A549 (cell line): ENCODE measurements around the gene GSTA4.
A peak's percentile ranks its signal among the peaks of the same experiment; 100 is the strongest.

Experiments used
- CTCF ChIP-seq: fragments of >200 bp; sonication (Bioruptor Twin); formaldehyde crosslinking; IDR thresholded peaks from 3 replicates; pipeline ENCODE4 v1.5.1; 2016
- HMGXB4 ChIP-seq: fragments of 250-450 bp; sonication (Bioruptor Pico); IDR thresholded peaks from 2 replicates; pipeline ENCODE4 v1.5.0; 2021; ENCODE audit warnings: mild to moderate bottlenecking, moderate library complexity, borderline replicate concordance
- KDM5A ChIP-seq: fragments of 200-600 bp; sonication (generic); IDR thresholded peaks from 2 replicates; pipeline ENCODE4 v1.6.1; 2016; ENCODE audit warnings: antibody characterized with exemption, mild to moderate bottlenecking
- MAFK ChIP-seq: fragments of 450-650 bp; IDR thresholded peaks from 2 replicates; pipeline ENCODE4 v1.6.1; 2014; ENCODE audit not compliant: partially characterized antibody
- NFE2L2 ChIP-seq: fragments of 150-350 bp; conservative IDR thresholded peaks from 2 replicates; pipeline ENCODE4 v1.6.1; 2014; ENCODE audit warnings: low read length
- PHF8 ChIP-seq: fragments of 200-600 bp; sonication (generic); IDR thresholded peaks from 2 replicates; pipeline ENCODE4 v1.6.1; 2016; ENCODE audit warnings: low read depth, mild to moderate bottlenecking, antibody characterized with exemption, moderate library complexity, borderline replicate concordance
- POLR2A ChIP-seq: IDR thresholded peaks from 2 replicates; pipeline ENCODE4 v1.6.1; 2012; ENCODE audit warnings: mild to moderate bottlenecking, low read length
- RCOR1 ChIP-seq: fragments of 150-350 bp; IDR thresholded peaks from 2 replicates; pipeline ENCODE4 v1.6.1; 2014; ENCODE audit warnings: antibody characterized with exemption, low read length, low read depth
- REST ChIP-seq: fragments of 200-600 bp; sonication (generic); IDR thresholded peaks from 2 replicates; pipeline ENCODE4 v1.6.1; 2016; ENCODE audit warnings: antibody characterized with exemption, mild to moderate bottlenecking, moderate library complexity
- SMC3 ChIP-seq: fragments of >200 bp; sonication (Bioruptor Twin); formaldehyde crosslinking; IDR thresholded peaks from 3 replicates; pipeline ENCODE4 v1.6.1; 2018; ENCODE audit warnings: inconsistent platforms

DNA sequence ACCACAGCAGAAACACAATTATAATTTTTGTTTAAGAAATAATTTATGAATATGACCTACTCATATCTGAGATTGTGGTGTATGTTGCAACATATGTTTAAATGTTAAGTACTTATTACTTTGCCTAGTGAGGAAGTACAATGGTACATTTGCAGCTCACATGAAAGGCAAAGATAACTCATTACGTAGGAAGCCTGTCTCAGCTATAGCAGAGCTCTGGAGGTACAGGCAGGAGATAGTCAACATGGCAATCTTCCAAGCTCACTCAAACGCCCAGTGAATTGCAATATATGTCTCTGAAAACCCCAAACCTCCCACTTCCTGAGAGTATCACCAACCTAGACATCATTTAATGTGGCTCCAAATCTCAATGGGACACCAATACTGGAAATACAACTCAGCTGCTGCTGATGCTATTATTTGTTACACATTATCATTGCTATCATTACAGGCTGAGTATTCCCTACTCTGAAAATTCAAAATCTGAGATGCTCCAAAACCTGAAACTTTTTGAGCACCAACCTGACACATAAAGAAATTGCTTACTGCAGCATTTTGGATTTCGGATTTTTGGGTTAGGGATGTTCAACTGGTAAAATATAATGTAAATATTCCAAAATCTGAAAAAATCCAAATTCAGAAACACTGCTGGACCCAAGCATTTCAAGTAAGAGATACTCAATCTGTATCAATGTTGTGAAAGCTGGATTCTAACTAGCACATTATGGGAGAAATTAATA, 25.1 kb upstream of the GSTA4 start:
- TF ChIP-seq CTCF = no peak
- TF ChIP-seq RCOR1 = no peak
- TF ChIP-seq SMC3 = no peak
- no peak for TF ChIP-seq POLR2A
- TF ChIP-seq MAFK = peak; percentile 58
- TF ChIP-seq KDM5A = no peak
- no peak for TF ChIP-seq NFE2L2
- no peak for TF ChIP-seq HMGXB4 (CRISPR knock-in tag)
- no peak for TF ChIP-seq REST
- no peak for TF ChIP-seq PHF8
